GM12891 (cell line): ENCODE measurements around the gene USH2A.

ENCODE experiments used
- PAX5 ChIP-seq: IDR thresholded peaks from 2 replicates; pipeline ENCODE4 v1.6.1; 2011; ENCODE audit warnings: low read length, moderate library complexity, mild to moderate bottlenecking; ENCODE audit not compliant: insufficient read depth, severe bottlenecking
- POLR2A ChIP-seq: IDR thresholded peaks from 2 replicates; pipeline ENCODE4 v1.6.1; 2011; ENCODE audit warnings: low read depth, low read length, control low read depth
- POLR2AphosphoS5 ChIP-seq: IDR thresholded peaks from 2 replicates; pipeline ENCODE4 v1.6.1; 2011; ENCODE audit warnings: low read depth, low read length, control low read depth
- SPI1 ChIP-seq: IDR thresholded peaks from 2 replicates; pipeline ENCODE4 v1.6.1; 2011; ENCODE audit warnings: low read depth, low read length, control low read depth
- TAF1 ChIP-seq: IDR thresholded peaks from 2 replicates; pipeline ENCODE4 v1.6.1; 2011; ENCODE audit warnings: low read depth, low read length, control low read depth

DNA sequence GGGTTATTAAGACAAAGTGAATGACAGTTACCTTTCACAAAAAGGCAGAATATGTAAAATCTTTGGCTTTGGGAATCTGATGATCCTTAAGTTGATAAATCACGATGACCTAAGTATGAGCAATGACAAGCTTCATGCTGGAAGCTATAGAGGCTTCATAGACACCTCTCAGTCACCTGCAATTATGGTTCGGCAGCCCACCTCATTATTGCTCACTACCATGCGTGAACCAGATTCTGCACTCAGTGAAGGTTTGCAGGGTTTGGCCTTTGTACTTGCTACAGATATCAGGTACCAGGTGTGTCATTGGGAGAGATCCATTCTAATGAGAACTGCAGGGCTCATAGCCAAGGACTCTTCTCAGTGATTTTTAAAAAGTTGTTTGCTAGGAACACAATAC, 692.6 kb downstream of the USH2A start:
- no peak for TF ChIP-seq TAF1
- TF ChIP-seq POLR2A, result no peak
- no peak for TF ChIP-seq SPI1
- no peak for TF ChIP-seq POLR2AphosphoS5
- no peak for TF ChIP-seq PAX5
